Stimulated activated naive CD8-positive, alpha-beta T cell treated with anti-CD3 and anti-CD28 coated beads, Interleukin-15, Interleukin-2, amounts not matched to agents 100 U/mL and 50 U/mL, for 24 hours (primary cell): ENCODE results near the gene PRKAG3.

ENCODE experiments used
- ATAC-seq: fragments of 150-1000 bp; cut with Tn5 transposase; one replicate; pipeline ENCODE4 v1.10.0; 2021
- DNase-seq: peaks from one replicate; pipeline ENCODE4 v3.0.0; 2021

Gene PRKAG3

DNA sequence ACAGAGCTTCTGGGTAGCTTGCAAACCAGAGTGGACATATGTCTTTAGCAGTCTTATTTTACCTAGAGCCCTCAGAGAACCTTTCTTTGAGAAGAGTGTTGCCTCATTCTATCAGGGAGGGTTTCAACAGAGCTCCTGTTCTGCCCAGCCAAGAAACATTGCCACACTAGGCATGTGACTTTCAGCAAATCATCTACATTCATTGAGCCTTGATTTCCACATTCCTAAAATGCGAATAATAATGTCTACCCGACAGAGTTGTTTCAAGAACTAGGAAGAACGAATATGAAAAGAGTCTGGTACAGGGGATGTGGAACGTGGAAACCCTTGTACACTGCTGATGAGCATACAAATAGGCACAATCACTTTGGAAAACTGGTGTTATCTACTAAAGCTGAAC lies 7.8 kb upstream of the PRKAG3 start:
- ATAC-seq, result no peak
- no peak for DNase-seq

- DNase-seq (no peak), ATAC-seq (no peak)
Measured at GRCh38 chr2:218837495-218837894, 5.9 kb upstream of the PRKAG3 start.

DNA sequence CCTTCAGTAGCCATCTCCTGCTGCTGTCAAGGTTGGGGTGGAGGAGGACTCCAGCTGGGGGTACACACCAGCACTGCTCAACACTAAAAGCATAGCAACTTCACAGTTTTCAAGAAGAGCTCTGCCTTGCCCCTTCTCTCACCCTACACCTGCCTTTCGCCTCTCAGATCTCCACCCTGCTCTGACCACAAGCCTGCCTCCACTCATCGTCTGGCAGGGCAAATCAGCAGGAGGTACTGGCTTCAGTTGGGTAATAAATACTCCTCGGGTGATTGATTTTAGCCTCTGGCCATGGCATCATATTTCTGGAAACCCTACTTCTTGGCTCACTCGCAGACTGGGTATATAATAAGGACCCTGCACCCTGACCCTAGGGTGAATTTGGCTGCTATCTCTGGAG lies 3.1 kb upstream of the PRKAG3 start:
- DNase-seq, result no peak

DNA sequence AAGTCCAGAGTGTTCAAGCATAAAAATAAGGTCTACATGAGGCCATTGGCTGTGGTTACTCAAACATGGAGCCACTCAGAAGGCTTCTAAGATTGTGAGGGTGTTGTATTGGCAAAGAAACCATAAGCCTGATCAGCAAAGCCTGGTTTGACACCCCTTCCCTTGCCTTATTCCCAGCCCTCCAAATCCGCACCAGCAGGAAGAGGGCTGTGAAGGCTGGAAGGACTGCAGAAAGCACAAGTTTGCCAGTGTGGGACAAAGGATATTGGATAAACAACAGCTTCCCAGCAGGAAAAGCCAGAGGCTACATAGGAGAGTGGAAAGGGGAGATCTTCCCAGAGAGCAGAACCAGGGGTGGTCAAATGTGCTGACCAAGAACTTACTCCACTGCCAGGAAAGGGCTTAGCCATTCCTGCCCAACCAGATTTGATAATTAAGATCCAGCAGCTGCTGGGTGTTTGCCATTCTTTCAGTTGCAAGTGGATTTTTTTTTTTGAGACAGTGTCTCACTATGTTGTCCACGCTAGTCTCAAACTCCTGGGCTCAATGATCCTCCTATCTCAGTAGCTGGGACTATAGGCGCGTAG lies 1.5 kb upstream of the PRKAG3 start:
- ATAC-seq, result no peak
- no peak for DNase-seq

More for the DNA sequence above, 3.1 kb upstream of the PRKAG3 start:
- no peak for ATAC-seq

DNA sequence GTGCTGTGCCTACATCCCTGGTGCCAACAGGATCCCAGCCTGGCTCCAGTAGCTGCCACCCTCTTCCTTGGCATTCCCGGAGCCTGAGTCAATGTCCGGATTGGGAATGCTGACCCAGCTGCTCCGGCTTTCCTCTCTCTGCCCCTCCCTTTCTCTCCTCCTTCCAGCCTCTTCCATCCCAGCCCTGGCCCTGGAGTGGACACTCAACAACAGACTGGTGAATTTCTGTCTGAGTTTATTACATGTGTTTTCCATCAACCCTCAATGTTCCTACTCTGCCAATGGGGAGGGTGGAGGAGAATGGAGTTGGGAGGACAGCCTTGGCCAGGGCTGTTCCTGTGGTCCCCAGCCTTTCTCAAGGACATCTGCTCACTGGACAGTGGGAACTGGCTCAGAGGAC lies 917 bp upstream of the PRKAG3 start:
- ATAC-seq, result no peak

DNA sequence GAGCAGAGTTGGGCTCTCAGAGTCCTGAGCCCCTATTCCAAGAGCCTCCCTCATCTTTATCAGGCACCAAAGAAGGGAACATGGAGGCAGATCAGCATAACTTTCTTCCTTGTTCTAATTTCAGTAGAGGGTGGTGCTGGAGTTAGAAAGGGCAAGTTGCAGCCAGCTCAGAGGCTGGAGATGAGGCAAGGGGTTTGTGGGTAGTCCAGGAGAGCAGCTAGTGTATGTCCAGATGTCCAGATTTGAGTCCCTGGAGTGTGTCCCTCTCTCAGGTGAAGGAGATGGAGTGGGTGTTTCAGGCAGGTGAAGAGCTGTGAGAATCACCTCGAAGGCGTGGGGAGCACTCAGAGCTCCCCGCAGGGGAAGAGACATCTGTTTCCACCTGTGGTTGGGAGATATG lies 478 bp upstream of the PRKAG3 start:
- ATAC-seq (no peak), DNase-seq (no peak)

More for the DNA sequence above, 917 bp upstream of the PRKAG3 start:
- DNase-seq, result no peak

DNA sequence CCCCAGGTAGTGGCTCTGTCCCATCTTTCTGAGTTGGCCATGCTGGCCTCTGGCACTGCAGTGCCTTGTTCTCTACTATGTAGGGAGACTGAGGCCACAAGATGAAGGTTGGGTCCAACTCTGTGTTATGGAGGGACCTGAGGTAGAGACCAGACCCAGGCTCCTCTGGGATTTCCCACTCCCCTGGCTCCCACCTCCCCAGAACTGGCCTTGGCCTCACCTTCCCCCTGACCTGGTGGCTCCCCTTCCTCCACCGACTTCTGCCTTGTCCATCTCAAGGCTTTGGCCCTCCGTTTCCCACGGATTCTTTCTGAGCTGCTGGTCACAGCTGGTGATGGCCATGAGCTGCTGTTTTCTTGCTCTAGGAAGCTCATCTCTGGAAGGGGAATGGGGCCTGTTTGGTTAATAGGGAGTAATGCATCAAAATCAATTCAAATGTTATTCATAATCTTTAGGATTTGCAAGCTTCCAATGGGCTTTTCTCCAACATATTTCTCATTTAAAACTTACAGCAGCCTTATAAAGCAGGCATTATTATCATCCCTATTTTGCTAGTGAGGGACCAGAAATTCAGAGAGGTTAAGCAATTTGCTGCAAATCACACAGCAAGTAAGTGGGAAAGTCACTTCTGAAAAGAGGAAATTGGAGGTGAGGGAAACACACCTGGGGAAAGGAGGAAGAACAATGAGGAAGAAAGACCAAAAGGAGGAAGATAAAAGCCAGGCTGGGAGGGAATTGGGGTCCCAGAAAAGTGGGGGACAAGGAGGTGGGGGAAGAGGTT lies 887 bp downstream of the PRKAG3 start:
- no peak for ATAC-seq
- DNase-seq, result no peak

- DNase-seq, result no peak
Measured at GRCh38 chr2:218829868-218830451, 1.6 kb downstream of the PRKAG3 start.

GRCh38 chr2:218828477-218828778 lies 3.2 kb downstream of the PRKAG3 start:
- DNase-seq, result no peak

More at GRCh38 chr2:218829868-218830451, 1.6 kb downstream of the PRKAG3 start:
- ATAC-seq, result no peak

DNA sequence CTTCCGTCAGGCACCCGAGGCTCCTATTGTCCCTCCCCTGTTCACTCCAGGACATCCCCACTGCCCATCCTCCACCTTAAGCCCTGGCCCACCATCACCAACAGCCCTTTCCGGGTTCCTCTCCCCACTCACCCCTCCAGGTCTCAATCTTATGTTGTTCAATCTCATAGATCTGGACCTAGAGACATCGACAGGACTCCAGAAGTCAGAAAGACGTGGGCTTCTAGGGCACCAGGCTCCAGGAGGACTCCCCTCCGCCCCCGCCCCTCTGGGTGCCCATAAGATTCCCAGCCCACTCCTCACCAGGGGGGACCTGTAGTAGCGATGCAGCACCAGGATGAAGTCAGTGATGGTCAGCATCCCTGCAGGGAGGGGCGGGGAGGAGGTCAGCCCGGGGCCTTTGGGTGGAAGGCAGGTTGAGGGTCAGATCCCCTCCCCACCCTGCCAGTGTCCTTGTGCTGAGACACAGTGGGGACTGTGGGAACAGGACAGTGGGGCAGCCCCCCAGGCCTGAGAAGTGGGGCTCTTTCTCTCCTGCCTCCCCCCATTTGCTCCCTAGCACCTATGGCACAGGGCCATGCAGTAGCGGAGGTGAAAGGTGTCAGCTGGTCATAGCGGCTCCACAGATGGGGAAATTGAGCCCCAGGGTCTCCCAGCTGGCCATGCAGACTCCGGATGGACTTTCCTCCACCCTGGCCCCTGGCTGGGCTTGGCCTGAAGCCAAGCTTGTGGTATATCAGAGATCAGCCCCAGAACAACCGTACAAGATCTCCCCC lies 3.7 kb downstream of the PRKAG3 start:
- ATAC-seq (no peak), DNase-seq (no peak)

More at GRCh38 chr2:218828477-218828778, 3.2 kb downstream of the PRKAG3 start:
- ATAC-seq, result no peak

- no peak for ATAC-seq
- DNase-seq, result no peak
Measured at GRCh38 chr2:218826791-218827190, 4.8 kb downstream of the PRKAG3 start.

DNA sequence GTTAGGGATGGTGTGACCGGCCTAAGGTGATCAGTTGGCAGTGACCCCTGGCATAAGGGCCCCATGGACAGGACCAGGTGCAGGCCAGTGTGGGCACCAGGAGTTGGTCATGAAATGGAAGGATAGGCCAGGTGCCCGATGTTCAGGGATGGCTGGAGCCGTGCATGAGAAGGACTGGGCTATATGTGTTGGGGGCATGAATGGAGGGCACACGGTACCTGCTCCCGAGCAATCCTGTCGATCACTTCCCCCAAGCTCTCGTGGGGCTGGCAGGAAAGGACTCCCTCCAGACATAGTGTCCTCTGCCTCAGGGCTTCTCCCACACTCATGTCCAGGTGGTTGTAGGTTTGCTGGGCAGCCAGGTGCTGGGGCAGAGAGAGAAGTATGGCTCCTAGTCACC lies 7.6 kb downstream of the PRKAG3 start:
- no peak for ATAC-seq
- DNase-seq, result no peak

- DNase-seq (no peak), ATAC-seq (no peak)
Measured at GRCh38 chr2:218823196-218823855, 8.3 kb downstream of the PRKAG3 start.

- DNase-seq, result no peak
- no peak for ATAC-seq
Measured at GRCh38 chr2:218822622-218823021, 9.0 kb downstream of the PRKAG3 start.

DNA sequence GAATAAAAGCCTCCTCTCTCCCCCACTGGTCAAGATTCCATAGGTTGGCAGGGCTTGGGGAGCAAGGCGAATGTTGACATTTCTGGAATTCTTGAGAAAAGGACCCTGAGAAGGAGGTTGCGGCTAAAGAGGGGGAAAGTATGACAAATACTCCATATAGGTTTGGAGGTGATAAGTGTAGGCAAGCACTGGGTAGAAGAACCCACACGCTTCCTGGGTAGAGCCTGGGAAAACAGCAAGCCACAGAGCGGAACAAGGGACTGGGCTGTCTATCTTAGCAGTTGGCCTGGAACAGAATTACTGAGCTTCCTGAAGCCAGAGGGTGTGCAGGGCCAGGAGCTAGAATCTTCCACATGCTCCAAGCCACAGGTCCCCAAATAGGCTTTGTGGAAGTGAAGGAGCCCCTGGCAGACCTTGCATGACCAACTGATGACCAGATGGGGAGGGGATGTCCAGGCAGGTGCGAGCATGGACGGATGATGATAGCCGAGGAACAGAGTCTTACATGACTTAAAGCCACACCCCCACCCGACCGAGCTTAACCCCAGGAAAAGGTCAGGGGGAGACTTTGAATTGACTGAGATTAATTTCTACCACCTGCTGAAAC lies 9.9 kb downstream of the PRKAG3 start:
- DNase-seq, result no peak
- no peak for ATAC-seq

DNA sequence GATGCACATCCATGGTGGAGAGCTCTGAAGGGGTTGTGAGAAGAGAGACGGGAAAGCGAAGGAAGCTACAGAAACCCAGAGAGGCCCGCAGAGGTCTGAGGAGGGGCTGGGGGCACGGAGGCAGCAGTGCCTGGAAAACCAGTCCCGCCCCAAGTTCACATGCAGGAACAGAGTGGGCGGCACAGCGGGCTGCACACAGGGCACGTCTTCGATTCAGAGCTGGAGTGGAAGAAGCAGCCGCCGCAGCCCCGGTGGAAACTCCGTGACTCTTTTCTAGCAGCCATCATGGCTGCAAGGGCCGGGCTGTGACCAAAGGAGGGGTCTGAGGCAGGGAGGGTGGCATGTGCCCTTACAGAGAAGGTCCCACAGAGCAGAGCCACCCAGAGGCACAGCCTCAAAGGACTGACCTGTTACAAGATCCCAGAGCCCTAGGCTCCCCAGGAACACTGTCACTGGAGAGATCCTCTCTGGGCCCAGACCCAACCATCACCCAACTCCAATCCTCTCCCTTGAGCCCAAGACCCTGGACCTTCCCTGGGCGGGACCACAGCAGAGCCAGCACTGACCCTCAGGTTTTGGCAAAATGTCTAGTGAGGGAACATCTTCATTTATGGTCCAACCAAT lies 10.7 kb downstream of the PRKAG3 start:
- ATAC-seq (no peak), DNase-seq (no peak)

DNA sequence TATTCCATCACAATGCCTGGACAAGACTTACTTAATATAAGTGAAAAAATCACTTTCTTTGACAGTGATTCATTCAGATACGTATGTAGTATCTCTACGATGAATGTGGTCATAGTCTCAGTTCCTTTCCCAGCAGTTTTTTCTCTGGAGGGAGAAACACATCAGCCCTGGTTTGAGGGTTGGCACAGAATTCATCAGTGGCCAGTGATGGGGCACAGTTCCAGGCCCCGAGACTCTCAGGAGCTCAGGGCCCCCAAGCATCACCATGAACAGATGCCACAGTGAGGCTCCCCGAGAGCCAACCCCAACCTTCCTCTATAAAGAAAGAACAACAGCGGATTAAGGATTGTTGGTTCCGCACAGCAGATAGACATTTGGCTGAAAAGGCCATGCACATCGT lies 12.5 kb downstream of the PRKAG3 start:
- ATAC-seq, result no peak
- no peak for DNase-seq

- ATAC-seq, result no peak
- no peak for DNase-seq
Measured at GRCh38 chr2:218816561-218817011, 15.0 kb downstream of the PRKAG3 start.

DNA sequence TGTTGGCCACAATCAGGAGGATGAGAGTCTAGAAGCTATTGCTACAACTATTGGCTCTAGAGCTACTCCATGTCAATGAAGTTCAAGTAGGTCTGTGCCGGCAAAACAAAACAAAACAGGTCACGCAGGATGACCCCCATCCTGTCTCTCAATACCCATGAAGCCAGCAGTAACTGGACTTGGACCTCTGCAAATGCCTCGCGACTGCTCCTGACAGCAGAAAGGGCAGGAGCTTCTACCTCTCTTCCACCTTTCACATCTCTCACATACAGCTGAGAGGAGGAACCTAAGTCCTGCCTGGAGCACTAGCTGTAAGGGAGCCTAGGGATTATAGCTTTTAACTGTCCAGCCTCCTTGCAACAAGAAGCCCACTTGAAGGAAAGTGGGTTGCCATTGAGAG lies 16.0 kb downstream of the PRKAG3 start:
- DNase-seq (no peak), ATAC-seq (no peak)

DNA sequence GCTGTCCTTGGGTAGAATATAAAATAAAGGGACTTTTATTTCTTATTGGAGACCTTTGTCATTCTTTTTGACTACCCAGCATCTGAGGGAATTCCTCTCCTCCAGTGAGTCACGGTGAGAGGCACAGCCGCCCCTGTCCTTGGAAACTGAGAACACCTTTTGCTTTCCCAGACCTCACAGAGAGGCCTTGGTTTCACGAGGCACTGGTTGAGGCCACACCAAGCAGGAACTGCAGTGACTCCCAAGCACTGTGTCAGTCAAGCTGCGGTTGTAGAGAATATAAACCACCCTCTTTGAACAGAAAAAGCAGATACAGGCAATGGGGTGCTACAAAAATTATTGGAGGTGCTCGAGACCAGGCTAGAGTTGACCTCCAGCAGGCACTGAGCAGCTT lies 16.4 kb downstream of the PRKAG3 start:
- ATAC-seq (no peak), DNase-seq (no peak)

DNA sequence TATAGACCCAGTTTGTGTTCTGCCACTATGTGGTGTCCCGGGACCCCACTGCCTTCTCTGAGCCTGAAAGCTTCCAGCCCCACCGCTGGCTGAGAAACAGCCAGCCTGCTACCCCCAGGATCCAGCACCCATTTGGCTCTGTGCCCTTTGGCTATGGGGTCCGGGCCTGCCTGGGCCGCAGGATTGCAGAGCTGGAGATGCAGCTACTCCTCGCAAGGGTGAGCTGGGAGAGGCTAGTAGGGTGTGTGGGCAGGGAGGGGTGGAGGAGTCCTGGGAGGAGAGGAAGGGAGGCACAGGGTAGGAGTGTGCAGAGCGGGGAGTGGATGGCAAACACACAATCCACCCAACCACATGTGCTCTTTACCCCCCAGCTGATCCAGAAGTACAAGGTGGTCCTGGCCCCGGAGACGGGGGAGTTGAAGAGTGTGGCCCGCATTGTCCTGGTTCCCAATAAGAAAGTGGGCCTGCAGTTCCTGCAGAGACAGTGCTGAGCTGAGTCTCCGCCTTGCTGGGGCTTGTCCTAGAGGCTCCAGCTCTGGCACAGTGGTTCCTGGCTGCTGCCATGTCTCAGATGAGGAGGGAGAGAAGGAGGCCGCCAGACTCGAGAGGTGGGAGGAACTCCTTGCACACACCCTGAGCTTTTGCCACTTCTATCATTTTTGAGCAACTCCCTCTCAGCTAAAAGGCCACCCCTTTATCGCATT lies 16.9 kb downstream of the PRKAG3 start:
- ATAC-seq (peak; percentile 28), DNase-seq (no peak)
